ENCODE measurements around the gene FAM25C.
"Not testable (repeated sequence)": the region's sequence is repeated elsewhere in the genome, so short reads cannot be mapped to it uniquely, and the experiment has no call there.

GRCh38 chr10:47968988-47969387 is 30.6 kb downstream of the FAM25C start:
- not testable (repeated sequence) for TF ChIP-seq CTCF (IDR thresholded peaks at IDR 0.05; ENCODE audit: insufficient read depth, low read length, poor library complexity, severe bottlenecking); EZH2phosphoT487 (conservative IDR thresholded peaks at IDR 0.05; ENCODE audit: low read length)
